GM18505 (cell line): ENCODE results near the gene ZNF48.

Experiments used
- ATAC-seq: cut with Tn5 transposase; IDR thresholded peaks from one replicate; pipeline ENCODE4 v1.9.1; 2021; ENCODE audit not compliant: unreplicated experiment
- POLR2A ChIP-seq: IDR thresholded peaks from 4 replicates; pipeline ENCODE4 v1.6.1; 2011; ENCODE audit warnings: borderline replicate concordance; ENCODE audit not compliant: insufficient read depth, insufficient read length; ENCODE audit errors: extremely low read depth

Gene ZNF48

GRCh38 chr16:30416624-30417528 lies 21.7 kb downstream of the ZNF48 start:
- no peak for TF ChIP-seq POLR2A
- ATAC-seq, result no peak

- TF ChIP-seq POLR2A, result peak; percentile 70
- peak; percentile 79 for ATAC-seq
Observed at GRCh38 chr16:30417529-30418349, 22.5 kb downstream of the ZNF48 start.

GRCh38 chr16:30418350-30419181 lies 23.3 kb downstream of the ZNF48 start:
- TF ChIP-seq POLR2A, result no peak

GRCh38 chr16:30421010-30421409 lies 25.8 kb downstream of the ZNF48 start:
- TF ChIP-seq POLR2A, result no peak
- ATAC-seq, result no peak

More at GRCh38 chr16:30418350-30419181, 23.3 kb downstream of the ZNF48 start:
- ATAC-seq, result no peak

- ATAC-seq, result no peak
- TF ChIP-seq POLR2A, result no peak
Observed at GRCh38 chr16:30428055-30428454, 32.8 kb downstream of the ZNF48 start.

GRCh38 chr16:30429418-30429677 lies 34.1 kb downstream of the ZNF48 start:
- no peak for ATAC-seq
- TF ChIP-seq POLR2A, result no peak

- ATAC-seq, result peak; percentile 89
- TF ChIP-seq POLR2A, result peak; percentile 60
Observed at GRCh38 chr16:30429678-30430427, 34.6 kb downstream of the ZNF48 start, which contains the start of gene DCTPP1. DCTPP1 (minus strand) TSS chr16:30430030; CDS start chr16:30429980, 50 bp downstream.

GRCh38 chr16:30430428-30430970 lies 35.3 kb downstream of the ZNF48 start:
- no peak for ATAC-seq
- no peak for TF ChIP-seq POLR2A

GRCh38 chr16:30434852-30435251 lies 39.6 kb downstream of the ZNF48 start:
- no peak for TF ChIP-seq POLR2A
- no peak for ATAC-seq

GRCh38 chr16:30437511-30438046 lies 42.4 kb downstream of the ZNF48 start:
- no peak for TF ChIP-seq POLR2A
- ATAC-seq, result no peak

GRCh38 chr16:30438835-30439234 lies 43.6 kb downstream of the ZNF48 start:
- no peak for TF ChIP-seq POLR2A
- no peak for ATAC-seq
